Measurements from ENCODE around the gene CCDC182.

The CCDC182 gene

DNA sequence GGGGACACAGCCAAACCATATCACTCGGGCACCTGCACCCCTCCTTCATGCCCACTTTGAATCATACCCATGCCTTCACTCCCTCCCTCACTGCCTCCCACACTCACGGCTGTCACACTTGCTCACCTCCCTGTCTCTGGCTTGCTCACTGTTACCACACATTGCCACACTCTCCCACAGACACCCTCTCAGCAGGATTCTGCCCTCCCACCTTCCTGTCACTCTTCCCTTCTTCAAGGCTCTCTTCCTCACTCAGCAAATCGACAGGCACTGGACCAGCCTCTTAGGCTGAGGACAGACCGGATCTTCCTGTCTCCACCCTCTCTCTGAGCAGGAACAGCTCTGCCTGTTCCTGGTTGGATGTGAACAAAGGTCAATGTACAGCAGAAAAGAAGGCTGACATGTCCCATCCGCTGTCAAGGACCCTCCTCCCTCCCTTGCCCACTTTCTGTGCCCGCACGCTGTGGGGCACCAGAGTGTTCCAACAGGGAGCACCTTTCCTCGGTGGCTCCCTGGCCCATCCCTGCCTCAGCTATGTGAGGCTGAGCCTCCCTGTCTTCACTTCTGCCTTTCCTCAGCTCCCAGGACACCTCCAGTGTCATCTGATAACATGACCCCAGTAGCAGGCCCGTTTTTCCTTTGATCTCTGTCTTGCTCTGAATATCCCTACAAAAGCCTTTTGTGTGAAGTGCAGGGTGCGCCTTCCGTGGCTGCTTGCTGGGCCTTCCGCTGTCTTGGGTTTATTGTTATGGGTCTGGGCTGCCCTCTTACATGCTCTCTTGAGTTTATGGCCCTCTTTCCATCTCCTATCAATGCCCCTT lies 47.0 kb downstream of the CCDC182 start:
- peak; percentile 21 for DNase-seq (ENCODE audit: low spot score)

GRCh38 chr17:57697197-57697596 lies 47.9 kb downstream of the CCDC182 start:
- no peak for DNase-seq (ENCODE audit: low spot score)

- DNase-seq (ENCODE audit: low spot score) = no peak
Measured at GRCh38 chr17:57696050-57696449, 49.0 kb downstream of the CCDC182 start.

All from putamen (tissue), 1 donor.